ENCODE measurements around the gene CSRNP3. TPM values are rescaled to one million over a fixed set of nuclear protein-coding genes. Genes with fewer than 3 reads are reported as not detected.

The CSRNP3 gene
- total RNA-seq, 3 donors from 2014 or later = 2.0 to 5.2 (median 4.6) TPM

DNA sequence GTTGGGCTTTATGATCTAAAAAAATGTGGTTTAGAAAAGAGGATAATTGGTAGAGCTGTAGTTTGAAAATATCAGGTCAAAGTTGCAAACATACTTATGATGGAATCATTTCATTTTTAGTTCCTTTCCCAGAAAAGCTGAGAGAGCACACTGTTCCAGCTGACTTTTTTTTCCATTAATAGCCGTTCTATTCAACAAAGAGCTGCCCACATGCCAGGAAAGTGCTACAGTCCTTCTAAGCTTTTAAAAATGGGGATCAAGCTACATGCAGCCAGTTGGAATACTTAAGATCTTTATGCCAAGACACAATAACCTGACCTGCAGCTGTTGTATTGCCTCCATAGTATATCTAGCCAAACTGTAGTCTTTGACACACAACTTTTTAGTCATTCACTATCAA lies 213.0 kb downstream of the CSRNP3 start:
- H3K4me3 ChIP-seq = no peak overlapping the region
- DNase-seq (no peak), ATAC-seq (no peak)
- intact Hi-C loops (cut with DNase I, micrococcal nuclease) = no loop called here
- H3K36me3 ChIP-seq (ENCODE audit: low read depth) = no peaks in the 10 kb centered on the region
- TF ChIP-seq CTCF (IDR thresholded peaks at IDR 0.05) = no peak
- no peaks in the 10 kb centered on the region for H3K9me3 ChIP-seq
- no peaks in the 10 kb centered on the region for H3K4me1 ChIP-seq (ENCODE audit: low read depth)

DNA sequence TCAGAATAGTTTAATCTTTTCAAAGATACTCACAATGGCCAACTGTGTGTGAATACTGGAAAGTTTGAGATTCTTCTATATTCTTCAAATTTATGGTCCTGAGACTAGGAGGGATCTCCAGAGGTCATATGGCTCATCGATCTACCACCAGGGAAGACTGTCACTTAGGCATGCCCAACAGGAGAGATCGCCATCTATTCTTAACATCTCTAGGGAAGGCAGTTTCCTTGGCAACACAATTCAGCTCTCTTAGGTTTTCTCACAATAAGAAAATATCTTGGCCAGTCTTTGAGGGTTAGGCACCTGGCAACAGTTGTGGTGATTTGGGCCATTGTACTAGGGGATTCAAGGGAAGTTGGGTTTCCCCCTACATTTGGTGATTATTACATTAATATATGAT lies 217.3 kb downstream of the CSRNP3 start:
- H3K36me3 ChIP-seq (ENCODE audit: low read depth) = no peaks in the 10 kb centered on the region
- no peak for ATAC-seq
- TF ChIP-seq CTCF (IDR thresholded peaks at IDR 0.05) = no peak
- intact Hi-C loops (cut with DNase I, micrococcal nuclease) = no loop called here
- no peaks in the 10 kb centered on the region for H3K4me1 ChIP-seq (ENCODE audit: low read depth)
- H3K9me3 ChIP-seq = no peaks in the 10 kb centered on the region
- no peak overlapping the region for H3K4me3 ChIP-seq
- no peak for DNase-seq

GRCh38 chr2:165687426-165688002 lies 218.0 kb downstream of the CSRNP3 start:
- DNase-seq (no peak), ATAC-seq (no peak)
- intact Hi-C loops (cut with DNase I, micrococcal nuclease) = no loop called here
- Histone ChIP-seq H3K9me3 (no peaks in the 10 kb centered on the region), H3K36me3 (ENCODE audit: low read depth) (no peaks in the 10 kb centered on the region), H3K4me1 (ENCODE audit: low read depth) (no peaks in the 10 kb centered on the region), H3K4me3 (no peak overlapping the region)
- no peak for TF ChIP-seq CTCF (IDR thresholded peaks at IDR 0.05)

GRCh38 chr2:165691615-165692014 lies 222.1 kb downstream of the CSRNP3 start:
- no peak for TF ChIP-seq CTCF (IDR thresholded peaks at IDR 0.05)
- Histone ChIP-seq H3K9me3 (no peaks in the 10 kb centered on the region), H3K4me1 (ENCODE audit: low read depth) (no peaks in the 10 kb centered on the region), H3K36me3 (ENCODE audit: low read depth) (no peaks in the 10 kb centered on the region), H3K4me3 (no peak overlapping the region)
- DNase-seq (no peak), ATAC-seq (peak; percentile 14)
- intact Hi-C loops (cut with DNase I, micrococcal nuclease) = no loop called here

DNA sequence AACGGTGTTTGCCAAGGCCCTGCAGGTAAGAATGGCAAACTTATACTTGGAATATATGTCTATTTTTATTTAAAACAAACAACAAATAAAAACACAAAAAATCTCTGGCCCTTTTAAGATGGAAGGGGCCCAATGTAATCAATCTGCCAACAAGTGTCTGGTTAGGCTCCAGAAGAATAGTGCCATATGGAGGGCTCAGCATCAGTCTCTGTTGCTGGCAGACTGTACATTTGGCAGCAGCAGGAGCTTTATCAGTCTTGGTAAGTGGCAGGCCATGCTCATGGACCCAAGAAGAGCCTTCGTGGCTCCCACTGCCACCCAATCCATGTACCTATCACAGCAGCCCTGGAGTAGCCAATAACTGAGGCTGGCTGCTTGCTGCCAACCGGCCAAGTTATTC lies 223.4 kb downstream of the CSRNP3 start:
- H3K4me3 ChIP-seq = no peak overlapping the region
- DNase-seq (no peak), ATAC-seq (no peak)
- no peaks in the 10 kb centered on the region for H3K36me3 ChIP-seq (ENCODE audit: low read depth)
- no peak for TF ChIP-seq CTCF (IDR thresholded peaks at IDR 0.05)
- intact Hi-C loops (cut with DNase I, micrococcal nuclease) = no loop called here
- H3K9me3 ChIP-seq = no peaks in the 10 kb centered on the region
- H3K4me1 ChIP-seq (ENCODE audit: low read depth) = no peaks in the 10 kb centered on the region

DNA sequence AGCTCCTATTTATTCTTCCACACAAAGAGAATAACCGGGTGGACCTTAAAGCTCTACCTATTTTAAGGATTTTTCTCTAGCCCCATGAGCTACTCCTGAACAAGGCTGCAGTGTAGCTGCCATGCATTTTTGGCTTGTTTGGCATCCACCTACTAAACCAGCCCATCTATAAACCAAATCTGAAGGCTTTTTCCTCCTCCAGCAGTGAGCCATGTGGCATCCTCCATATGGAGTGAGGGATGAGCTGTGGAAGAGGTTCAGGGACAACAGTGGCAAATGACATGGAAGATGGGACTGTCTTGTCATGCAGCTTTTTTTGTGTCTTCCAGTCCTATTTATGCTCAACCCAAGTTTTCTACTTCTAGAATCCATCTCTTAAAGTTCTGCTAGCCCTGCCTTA lies 224.3 kb downstream of the CSRNP3 start:
- no peaks in the 10 kb centered on the region for H3K9me3 ChIP-seq
- no peaks in the 10 kb centered on the region for H3K36me3 ChIP-seq (ENCODE audit: low read depth)
- intact Hi-C loops (cut with DNase I, micrococcal nuclease) = no loop called here
- DNase-seq (no peak), ATAC-seq (no peak)
- no peaks in the 10 kb centered on the region for H3K4me1 ChIP-seq (ENCODE audit: low read depth)
- H3K4me3 ChIP-seq = no peak overlapping the region
- TF ChIP-seq CTCF (IDR thresholded peaks at IDR 0.05) = no peak

Measured in mucosa of descending colon (tissue), 3 donors.